SK-N-SH (cell line): ENCODE measurements around the gene TSPAN31. TPM values are rescaled to one million over a fixed set of nuclear protein-coding genes. Genes with fewer than 3 reads are reported as not detected.

Experiments used
- CTCF ChIA-PET: fragments of 300-600, 350-600 bp; formaldehyde crosslinking; extraction: SDS; loops from one replicate; lab custom pipeline; 2021; lab: Yijun Ruan, JAX
- POLR2A ChIA-PET: fragments of 350-600 bp; sonication (Branson Sonifier 250); formaldehyde crosslinking; extraction: SDS; loops from one replicate; lab custom pipeline; 2020; ENCODE audit warnings: antibody characterized with exemption, inconsistent platforms; lab: Yijun Ruan, JAX
- DNase-seq: peaks from one replicate; pipeline ENCODE4 v3.0.0; 2012
- H2AFZ ChIP-seq: fragments of 200-600 bp; sonication (generic); 2 replicates; pipeline ENCODE4 v1.8.1; 2016; ENCODE audit warnings: antibody characterized with exemption, mild to moderate bottlenecking, low read depth
- H3F3A ChIP-seq: fragments of 200-600 bp; sonication (generic); replicated peaks from 2 replicates; pipeline ENCODE3; 2016; ENCODE audit warnings: antibody characterized with exemption, mild to moderate bottlenecking; ENCODE audit not compliant: insufficient read depth
- H3K27ac ChIP-seq, 2 experiments: fragments of 200-500 bp in 1 of 2; fragments of 200-600 bp in 1 of 2; sonication (Bioruptor generic) in 1 of 2; sonication (generic), shearing (Covaris generic) in 1 of 2; 2 replicates each; pipeline versions ENCODE4 v1.5.1 to v1.6.1; 2014 to 2016; ENCODE audit warnings: low read depth in 2 of 2, inconsistent platforms in 1 of 2, low read length in 1 of 2, mild to moderate bottlenecking in 1 of 2, mixed read lengths in 1 of 2
- H3K27me3 ChIP-seq: fragments of 200-600 bp; sonication (generic), shearing (Covaris generic); 2 replicates; pipeline ENCODE4 v1.6.1; 2016; ENCODE audit warnings: mixed run types; ENCODE audit not compliant: insufficient read depth
- H3K36me3 ChIP-seq, 2 experiments: fragments of 200-500 bp in 1 of 2; fragments of 200-600 bp in 1 of 2; sonication (Bioruptor generic) in 1 of 2; sonication (generic) in 1 of 2; replicated peaks in 1 of 2; 2 replicates each; pipeline versions ENCODE3 to v1.5.1; 2014 to 2016; ENCODE audit warnings: low read length in 1 of 2, mild to moderate bottlenecking in 1 of 2; ENCODE audit not compliant: insufficient read depth in 2 of 2, control insufficient read depth in 1 of 2
- H3K4me1 ChIP-seq, 2 experiments: fragments of 200-500 bp in 1 of 2; fragments of 200-600 bp in 1 of 2; sonication (Bioruptor generic) in 1 of 2; sonication (generic), shearing (Covaris generic) in 1 of 2; 2 replicates each; pipeline versions ENCODE4 v1.5.1 to v1.6.1; 2014 to 2016; ENCODE audit warnings: low read depth in 1 of 2, low read length in 1 of 2, mixed run types in 1 of 2; ENCODE audit not compliant: insufficient read depth in 2 of 2, control insufficient read depth in 1 of 2
- H3K4me2 ChIP-seq: fragments of 200-600 bp; sonication (generic), shearing (Covaris generic); 2 replicates; pipeline ENCODE4 v1.6.1; 2017; ENCODE audit warnings: mixed run types
- H3K4me3 ChIP-seq, 2 experiments: fragments of 200-500 bp in 1 of 2; fragments of 200-600 bp in 1 of 2; sonication (Bioruptor generic) in 1 of 2; sonication (generic), shearing (Covaris generic) in 1 of 2; 2 replicates each; pipeline versions ENCODE4 v1.5.1 to v1.8.1; 2014 to 2016; ENCODE audit warnings: low read depth in 2 of 2, inconsistent platforms in 1 of 2, low read length in 1 of 2, mild to moderate bottlenecking in 1 of 2, mixed read lengths in 1 of 2, moderate library complexity in 1 of 2
- H3K79me2 ChIP-seq: fragments of 200-600 bp; sonication (generic); 2 replicates; pipeline ENCODE4 v1.8.1; 2017; ENCODE audit warnings: mild to moderate bottlenecking; ENCODE audit not compliant: insufficient read depth
- H3K9ac ChIP-seq: fragments of 200-600 bp; sonication (generic); 2 replicates; pipeline ENCODE4 v1.6.1; 2017; ENCODE audit warnings: mixed run types
- H3K9me2 ChIP-seq: fragments of 200-600 bp; sonication (generic); 2 replicates; pipeline ENCODE4 v1.6.1; 2017; ENCODE audit warnings: mixed run types
- H3K9me3 ChIP-seq: fragments of 200-600 bp; sonication (generic); 2 replicates; pipeline ENCODE4 v1.6.1; 2017; ENCODE audit warnings: mixed run types, mild to moderate bottlenecking, moderate library complexity
- H4K20me1 ChIP-seq: fragments of 200-600 bp; sonication (generic); 2 replicates; pipeline ENCODE4 v1.6.1; 2017; ENCODE audit warnings: mild to moderate bottlenecking, mixed run types; ENCODE audit not compliant: insufficient read depth
- CTCF ChIP-seq: fragments of 200-600 bp; sonication (generic); IDR thresholded peaks from 2 replicates; pipeline ENCODE4 v1.6.1; 2017; ENCODE audit warnings: antibody characterized with exemption, mild to moderate bottlenecking, moderate library complexity
- ELF1 ChIP-seq: IDR thresholded peaks from 2 replicates; pipeline ENCODE4 v1.4.0; 2012
- GABPA ChIP-seq: IDR thresholded peaks from 2 replicates; pipeline ENCODE4 v1.4.0; 2012; ENCODE audit warnings: low read depth, mild to moderate bottlenecking
- JUND ChIP-seq: IDR thresholded peaks from 2 replicates; pipeline ENCODE4 v1.4.0; 2012
- MXI1 ChIP-seq: IDR thresholded peaks from 2 replicates; pipeline ENCODE4 v1.6.1; 2012; ENCODE audit warnings: mild to moderate bottlenecking, low read depth, low read length, improper control_type of control experiment
- NRF1 ChIP-seq: IDR thresholded peaks from 2 replicates; pipeline ENCODE4 v1.6.1; 2012; ENCODE audit warnings: low read depth, mild to moderate bottlenecking, low read length
- PBX3 ChIP-seq: IDR thresholded peaks from 2 replicates; pipeline ENCODE4; 2012
- POLR2AphosphoS5 ChIP-seq: IDR thresholded peaks from 2 replicates; pipeline ENCODE4 v1.6.1; 2012; ENCODE audit warnings: low read depth, low read length
- RAD21 ChIP-seq: IDR thresholded peaks from 2 replicates; pipeline ENCODE4 v1.6.1; 2012; ENCODE audit warnings: mild to moderate bottlenecking, low read length
- RFX5 ChIP-seq: IDR thresholded peaks from 2 replicates; pipeline ENCODE4 v1.6.1; 2012; ENCODE audit warnings: mild to moderate bottlenecking, improper control_type of control experiment, low read length
- SIN3A ChIP-seq: IDR thresholded peaks from 2 replicates; pipeline ENCODE4 v1.6.1; 2012; ENCODE audit warnings: low read depth, mild to moderate bottlenecking, low read length, moderate library complexity, borderline replicate concordance
- TAF1 ChIP-seq: IDR thresholded peaks from 2 replicates; pipeline ENCODE4 v1.6.1; 2012; ENCODE audit warnings: low read depth, mild to moderate bottlenecking, low read length, moderate library complexity, borderline replicate concordance
- WGBS: methylation state at CpG from one replicate; pipeline ENCODE4 v1.1.6; 2017; ENCODE audit warnings: low lambda C conversion rate; 5-methylcytosine and 5-hydroxymethylcytosine counted together
- polyA plus RNA-seq, 3 experiments: library from polyadenylated mRNA; depleted of rRNA; stranded (reverse); fragments of >200 nt; gene quantifications; 2 replicates each; pipeline ENCODE4 v1.2.3, GENCODE V29; 2012
- TF ChIP-seq, protein P1 (sequence below): fragments of 150-350 bp; IDR thresholded peaks from 2 replicates; pipeline ENCODE4 v1.6.1; 2017; ENCODE audit warnings: antibody characterized with exemption, low read length, low read depth, borderline replicate concordance
- TF ChIP-seq, protein P2 (sequence below): IDR thresholded peaks from 2 replicates; pipeline ENCODE4 v1.4.0; 2012; ENCODE audit warnings: low read depth, borderline replicate concordance
- TF ChIP-seq, protein P3 (sequence below): IDR thresholded peaks from 2 replicates; pipeline ENCODE4 v1.4.0; 2012; ENCODE audit warnings: low read depth

TSPAN31 gene
- polyA plus RNA-seq, 1 of the 3 experiments (the other 2 are of a cell fraction): 36.8 TPM

GRCh38 chr12:57741413-57741789 lies 3.4 kb upstream of the TSPAN31 start (continued):
- TF ChIP-seq CTCF (no peak), NRF1 (no peak), PBX3 (no peak)
- TF ChIP-seq, protein P1, sequence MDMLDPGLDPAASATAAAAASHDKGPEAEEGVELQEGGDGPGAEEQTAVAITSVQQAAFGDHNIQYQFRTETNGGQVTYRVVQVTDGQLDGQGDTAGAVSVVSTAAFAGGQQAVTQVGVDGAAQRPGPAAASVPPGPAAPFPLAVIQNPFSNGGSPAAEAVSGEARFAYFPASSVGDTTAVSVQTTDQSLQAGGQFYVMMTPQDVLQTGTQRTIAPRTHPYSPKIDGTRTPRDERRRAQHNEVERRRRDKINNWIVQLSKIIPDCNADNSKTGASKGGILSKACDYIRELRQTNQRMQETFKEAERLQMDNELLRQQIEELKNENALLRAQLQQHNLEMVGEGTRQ: no peak

DNA sequence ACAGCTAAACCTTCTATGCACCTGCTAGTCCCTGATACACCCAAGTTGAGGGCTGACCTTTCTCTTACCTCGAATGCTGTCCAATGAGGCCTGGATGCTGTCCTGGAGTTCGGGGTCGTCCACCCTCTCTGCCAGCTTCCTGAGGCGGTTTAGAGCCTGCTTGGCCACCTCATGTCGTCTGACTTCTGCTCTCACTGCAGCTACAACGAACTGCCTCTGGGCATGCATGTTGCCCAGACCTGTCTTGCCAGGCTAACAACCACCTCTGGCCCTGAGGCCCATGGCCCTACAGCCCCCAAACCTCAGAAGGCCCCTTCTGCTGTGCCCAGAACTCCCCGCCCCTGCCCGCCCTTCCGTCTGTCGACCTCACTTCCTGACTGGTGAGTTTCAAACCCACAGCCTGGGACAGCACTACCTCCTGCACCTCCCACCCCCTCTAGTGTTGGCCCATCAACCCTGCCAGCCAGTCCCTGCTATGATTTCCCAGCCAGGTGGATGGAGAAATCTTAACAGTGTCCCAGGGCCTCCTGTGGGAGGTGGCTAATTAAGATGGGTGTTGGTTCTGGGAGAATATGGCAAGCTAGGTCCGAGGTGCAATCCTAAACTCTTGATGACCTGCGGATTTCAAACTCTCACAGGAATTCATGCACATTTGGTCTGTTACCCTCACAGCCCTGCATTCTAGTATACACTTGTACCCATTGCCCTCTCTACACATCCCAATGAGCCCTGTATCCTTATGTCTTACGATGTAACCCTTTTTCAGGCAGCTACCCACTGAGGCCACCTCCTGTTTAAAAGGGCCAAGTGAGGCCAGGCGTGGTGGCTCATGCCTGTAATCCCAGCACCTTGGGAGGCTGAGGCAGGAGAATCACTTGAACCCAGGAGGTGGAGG lies 2.7 kb upstream of the TSPAN31 start:
- CTCF ChIA-PET: interaction anchor here (0.6 to 2.2 kb wide), 4 partner anchors 15 to 1317 kb away, joined by 3 to 7 read pairs (median 5); no protein-coding TSS in a partner anchor

GRCh38 chr12:57743769-57744168 lies 1.1 kb upstream of the TSPAN31 start:
- Histone ChIP-seq H3K9me3 (no peaks in the 10 kb centered on the region), H3K4me1 (peaks cover 0 to 24% of the 10 kb centered on the region in 2 experiments; a peak in 2 of 4 replicates), H3K9ac (no peak overlapping the region), H3K36me3 (peaks cover 22 to 26% of the 10 kb centered on the region in 2 experiments), H2AFZ (no peak overlapping the region), H3K27me3 (no peaks in the 10 kb centered on the region), H3K9me2 (no peaks in the 10 kb centered on the region), H3K79me2 (peaks cover 5% of the 10 kb centered on the region; the same call in 1 of the 2 replicates), H3K4me2 (peak overlapping the region; percentile 87; the same call in 1 of the 2 replicates), H3K27ac (peak overlapping the region; percentile 96 to 98; a peak in 2 of 4 replicates), H3K4me3 (peak overlapping the region in 1 of 2 experiments; percentile 81; a peak in 2 of 4 replicates), H3F3A (peaks cover 32% of the 10 kb centered on the region), H4K20me1 (no peaks in the 10 kb centered on the region)
- 62% methylated on average over 2 of the region's 2 CpGs for WGBS
- DNase-seq: no peak
- ChIA-PET CTCF (interaction anchor here (0.8 to 3.2 kb wide), 5 partner anchors 8 to 161 kb away, joined by 3 to 18 read pairs (median 10); no protein-coding TSS in a partner anchor), POLR2A (interaction anchor here (1.8 to 2.1 kb wide), 2 partner anchors 8 to 17 kb away, joined by 17 to 18 read pairs; no protein-coding TSS in a partner anchor)
- TF ChIP-seq, protein P2, sequence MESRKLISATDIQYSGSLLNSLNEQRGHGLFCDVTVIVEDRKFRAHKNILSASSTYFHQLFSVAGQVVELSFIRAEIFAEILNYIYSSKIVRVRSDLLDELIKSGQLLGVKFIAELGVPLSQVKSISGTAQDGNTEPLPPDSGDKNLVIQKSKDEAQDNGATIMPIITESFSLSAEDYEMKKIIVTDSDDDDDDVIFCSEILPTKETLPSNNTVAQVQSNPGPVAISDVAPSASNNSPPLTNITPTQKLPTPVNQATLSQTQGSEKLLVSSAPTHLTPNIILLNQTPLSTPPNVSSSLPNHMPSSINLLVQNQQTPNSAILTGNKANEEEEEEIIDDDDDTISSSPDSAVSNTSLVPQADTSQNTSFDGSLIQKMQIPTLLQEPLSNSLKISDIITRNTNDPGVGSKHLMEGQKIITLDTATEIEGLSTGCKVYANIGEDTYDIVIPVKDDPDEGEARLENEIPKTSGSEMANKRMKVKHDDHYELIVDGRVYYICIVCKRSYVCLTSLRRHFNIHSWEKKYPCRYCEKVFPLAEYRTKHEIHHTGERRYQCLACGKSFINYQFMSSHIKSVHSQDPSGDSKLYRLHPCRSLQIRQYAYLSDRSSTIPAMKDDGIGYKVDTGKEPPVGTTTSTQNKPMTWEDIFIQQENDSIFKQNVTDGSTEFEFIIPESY: no peak
- TF ChIP-seq, protein P3, sequence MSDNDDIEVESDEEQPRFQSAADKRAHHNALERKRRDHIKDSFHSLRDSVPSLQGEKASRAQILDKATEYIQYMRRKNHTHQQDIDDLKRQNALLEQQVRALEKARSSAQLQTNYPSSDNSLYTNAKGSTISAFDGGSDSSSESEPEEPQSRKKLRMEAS: no peak
- no peak for TF ChIP-seq ELF1
- TF ChIP-seq SIN3A: no peak
- TF ChIP-seq TAF1: no peak
- TF ChIP-seq MXI1: no peak
- no peak for TF ChIP-seq RFX5
- no peak for TF ChIP-seq POLR2AphosphoS5
- TF ChIP-seq RAD21: no peak
- TF ChIP-seq PBX3: no peak
- no peak for TF ChIP-seq GABPA
- TF ChIP-seq JUND: no peak

More for the DNA sequence above, 2.7 kb upstream of the TSPAN31 start:
- Histone ChIP-seq H3K4me3 (no peak overlapping the region), H3K27me3 (no peaks in the 10 kb centered on the region), H3K4me1 (peaks cover 0 to 29% of the 10 kb centered on the region in 2 experiments; a peak in 2 of 4 replicates), H3K4me2 (no peak overlapping the region), H3K9ac (no peak overlapping the region), H4K20me1 (no peaks in the 10 kb centered on the region), H3K9me3 (no peaks in the 10 kb centered on the region), H3K9me2 (no peaks in the 10 kb centered on the region), H3K36me3 (peaks cover 9 to 10% of the 10 kb centered on the region in 2 experiments), H3K27ac (no peak overlapping the region), H3F3A (peaks cover 19% of the 10 kb centered on the region), H3K79me2 (no peaks in the 10 kb centered on the region; the same call in 1 of the 2 replicates), H2AFZ (no peak overlapping the region)
- POLR2A ChIA-PET: no interaction called here
- DNase-seq: no peak
- no peak for TF ChIP-seq MXI1
- WGBS: 51% methylated on average over 12 of the region's 14 CpGs
